Endothelial cell of umbilical vein (primary cell): ENCODE measurements around the gene ARHGAP28. TPM values are rescaled to one million over a fixed set of nuclear protein-coding genes. Genes with fewer than 3 reads are reported as not detected.

ENCODE experiments used
- BruUV-seq: library from RNA; stranded (reverse); fragments of 400-500 nt; replicated peaks from 2 replicates; lab custom pipeline; 2021; lab: Mats Ljungman, UMichigan
- CTCF ChIA-PET: fragments of 300-600, 350-600 bp; sonication (Branson Sonifier 250); formaldehyde crosslinking; loops from one replicate; lab custom pipeline; 2021; ENCODE audit warnings: antibody characterized with exemption, inconsistent platforms; lab: Charles Lee
- POLR2A ChIA-PET: fragments of 300-600, 350-600 bp; sonication (Branson Sonifier 250); formaldehyde crosslinking; loops from one replicate; lab custom pipeline; 2021; ENCODE audit warnings: antibody characterized with exemption, inconsistent platforms; lab: Charles Lee
- DNase-seq: peaks from one replicate; pipeline ENCODE4 v3.0.0-alpha.2; 2011; ENCODE audit warnings: low read depth, low spot score
- FAIRE-seq: peaks from 2 replicates; lab custom pipeline; 2011; peaks lifted over from hg19 to GRCh38; lab: Jason Lieb, UNC
- H2AFZ ChIP-seq: 2 replicates; pipeline ENCODE4 v1.6.0; 2012; ENCODE audit warnings: low read depth, low read length, control low read depth, inconsistent platforms
- H3K27ac ChIP-seq: 2 replicates; pipeline ENCODE4 v1.5.1; 2011; ENCODE audit warnings: low read depth, mild to moderate bottlenecking, control low read depth, low read length, moderate library complexity; ENCODE audit not compliant: insufficient read depth
- H3K27me3 ChIP-seq, 2 experiments: 2 replicates each; pipeline versions ENCODE4 v1.6.0 to v1.6.1; 2011; ENCODE audit warnings: low read length in 2 of 2, mixed read lengths in 1 of 2; ENCODE audit not compliant: control insufficient read depth in 2 of 2, insufficient read depth in 2 of 2
- H3K36me3 ChIP-seq, 2 experiments: 2 replicates in 1 of 2; 3 replicates in 1 of 2; pipeline ENCODE4 v1.5.1; 2011; ENCODE audit warnings: low read length in 2 of 2, mild to moderate bottlenecking in 1 of 2, moderate library complexity in 1 of 2; ENCODE audit not compliant: control insufficient read depth in 2 of 2, insufficient read depth in 2 of 2; ENCODE audit errors: extremely low read depth in 1 of 2
- H3K4me1 ChIP-seq: 3 replicates; pipeline ENCODE4 v1.5.1; 2011; ENCODE audit warnings: mild to moderate bottlenecking, low read length; ENCODE audit not compliant: control insufficient read depth, insufficient read depth; ENCODE audit errors: extremely low read depth
- H3K4me2 ChIP-seq: 2 replicates; pipeline ENCODE4 v1.6.1; 2011; ENCODE audit warnings: low read length, control low read depth, mixed read lengths; ENCODE audit not compliant: insufficient read depth
- H3K4me3 ChIP-seq, 3 experiments: fragments of 200-600 bp in 1 of 3; sonication (generic), shearing (Covaris generic) in 1 of 3; replicated peaks in 1 of 3; 2 replicates each; pipeline ENCODE4 v1.5.1; 2011 to 2016; ENCODE audit warnings: control low read depth in 3 of 3, low read length in 3 of 3, mild to moderate bottlenecking in 2 of 3, inconsistent platforms in 1 of 3, low read depth in 1 of 3, moderate library complexity in 1 of 3; ENCODE audit not compliant: insufficient read depth in 1 of 3
- H3K79me2 ChIP-seq: 2 replicates; pipeline ENCODE4 v1.6.0; 2012; ENCODE audit warnings: low read length, inconsistent platforms; ENCODE audit not compliant: control insufficient read depth, insufficient read depth
- H3K9ac ChIP-seq: replicated peaks from 2 replicates; pipeline ENCODE3; 2011; ENCODE audit warnings: low read length, control low read depth; ENCODE audit not compliant: insufficient read depth; ENCODE audit errors: extremely low read depth
- H3K9me1 ChIP-seq: replicated peaks from 3 replicates; pipeline ENCODE4 v1.6.0; 2011; ENCODE audit warnings: mild to moderate bottlenecking, low read length; ENCODE audit not compliant: control insufficient read depth, insufficient read depth; ENCODE audit errors: extremely low read depth
- H3K9me3 ChIP-seq: replicated peaks from 2 replicates; pipeline ENCODE4 v1.5.1; 2012; ENCODE audit warnings: low read length, inconsistent platforms; ENCODE audit not compliant: control insufficient read depth, insufficient read depth
- H4K20me1 ChIP-seq: replicated peaks from 2 replicates; pipeline ENCODE3; 2011; ENCODE audit warnings: mild to moderate bottlenecking, low read length; ENCODE audit not compliant: control insufficient read depth, insufficient read depth; ENCODE audit errors: extremely low read depth
- EZH2 ChIP-seq: IDR thresholded peaks from 2 replicates; pipeline ENCODE4 v1.6.1; 2012; ENCODE audit warnings: borderline replicate concordance, low read depth, mild to moderate bottlenecking, moderate library complexity, low read length, inconsistent platforms; ENCODE audit not compliant: severe bottlenecking
- FOS ChIP-seq: IDR thresholded peaks from 2 replicates; pipeline ENCODE4 v1.6.1; 2011; ENCODE audit warnings: mild to moderate bottlenecking, low read length, moderate library complexity, borderline replicate concordance; ENCODE audit not compliant: insufficient read depth
- GATA2 ChIP-seq: IDR thresholded peaks from 2 replicates; pipeline ENCODE4 v1.7.0; 2011; ENCODE audit warnings: low read depth, mild to moderate bottlenecking, moderate library complexity, mixed read lengths, low read length; ENCODE audit not compliant: insufficient read length, insufficient read depth
- JUN ChIP-seq: IDR thresholded peaks from 2 replicates; pipeline ENCODE4 v1.6.1; 2011; ENCODE audit warnings: borderline replicate concordance, low read depth; ENCODE audit not compliant: insufficient read length, insufficient read depth
- MYC ChIP-seq: IDR thresholded peaks from one replicate; pipeline ENCODE4 v1.6.1; 2011; ENCODE audit warnings: mild to moderate bottlenecking, low read depth, low read length
- POLR2A ChIP-seq: IDR thresholded peaks from 2 replicates; pipeline ENCODE4 v1.6.1; 2012; ENCODE audit warnings: low read depth, mild to moderate bottlenecking, control low read depth, low read length
- POLR2AphosphoS5 ChIP-seq: IDR thresholded peaks from 2 replicates; pipeline ENCODE4 v1.6.1; 2012; ENCODE audit warnings: low read depth, mild to moderate bottlenecking, control low read depth, low read length, moderate library complexity; ENCODE audit not compliant: insufficient read depth
- dilution Hi-C: fragments of 300-500 bp; cut with MboI; formaldehyde crosslinking; loops from one replicate; pipeline ENCODE4 v1.15.0; 2019; ENCODE audit warnings: low sequenced_read_pairs; ENCODE audit not compliant: extremely low pct_ligation_motif_present
- intact Hi-C: fragments of 100-400 bp; cut with micrococcal nuclease; formaldehyde crosslinking; loops from one replicate; pipeline ENCODE4 v1.10.0; 2022
- polyA plus RNA-seq, 4 experiments: library from polyadenylated mRNA; depleted of rRNA in 3 of 4; stranded (reverse) in 3 of 4; unstranded in 1 of 4; fragments of >200 nt; gene quantifications; 2 replicates each; pipeline versions ENCODE4 v1.2.1 to v1.2.3, GENCODE V29; 2011 to 2012; ENCODE audit warnings: missing spikeins in 1 of 4
- total RNA-seq: library from RNA; stranded (reverse); gene quantifications from 2 replicates; pipeline ENCODE4 v1.2.3, GENCODE V29; 2021
- TF ChIP-seq, protein P1 (sequence below), 2 donors: IDR thresholded peaks; 1 replicate in 1 of 2; 2 replicates in 1 of 2; pipeline ENCODE4 v1.5.1; 2011; ENCODE audit warnings: low read length in 2 of 2, mild to moderate bottlenecking in 2 of 2, moderate library complexity in 2 of 2, control low read depth in 1 of 2, inconsistent platforms in 1 of 2, low read depth in 1 of 2; ENCODE audit not compliant: insufficient read depth in 1 of 2; ENCODE audit errors: extremely low read depth in 1 of 2
- TF ChIP-seq, protein P2 (sequence below): IDR thresholded peaks from 2 replicates; pipeline ENCODE4 v1.6.1; 2011; ENCODE audit not compliant: insufficient read depth, insufficient read length

Gene ARHGAP28
- total and polyA plus RNA-seq, 2 donors (not counting 3 experiments of a cell fraction or from before 2014, with no cell fraction given), result 3.8 to 23.4 TPM

DNA sequence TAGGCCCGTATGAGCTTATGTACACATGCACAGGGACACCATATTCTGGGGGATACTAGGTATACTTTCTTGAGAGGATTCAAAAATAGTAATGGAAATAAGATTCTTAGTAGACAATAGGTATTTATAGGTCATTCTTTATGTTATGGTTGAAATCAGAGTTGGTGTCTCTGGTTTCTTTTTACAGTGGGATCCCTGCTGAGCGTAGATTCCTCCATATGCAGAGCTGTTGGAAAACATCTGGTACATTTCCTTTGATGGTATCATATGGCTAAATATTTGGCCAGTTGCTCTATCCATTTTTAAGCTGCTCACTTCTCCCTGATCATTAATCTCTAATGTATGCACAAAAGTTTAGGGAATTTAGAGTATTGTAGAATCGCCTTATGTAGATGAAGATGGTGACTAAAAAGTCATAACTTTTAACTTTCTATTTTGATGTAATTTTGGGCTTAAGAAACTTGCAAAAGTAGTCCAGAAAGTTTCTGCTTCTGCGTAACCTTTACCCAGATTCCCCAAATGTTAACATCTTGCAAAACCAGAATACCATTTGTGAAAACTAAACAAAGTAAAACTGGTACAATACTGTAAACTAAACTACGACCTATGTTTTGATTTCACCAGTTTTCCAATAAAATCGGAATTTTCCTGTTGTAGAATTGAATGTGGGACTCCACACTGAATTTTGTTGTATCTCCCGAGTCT lies 5.4 kb downstream of the ARHGAP28 start:
- H3K4me2 ChIP-seq, result no peak overlapping the region
- ChIA-PET CTCF (interaction anchor here (1.5 to 3.6 kb wide), 2 partner anchors 27 to 73 kb away, joined by 3 to 15 read pairs; no protein-coding TSS in a partner anchor), POLR2A (no interaction called here)
- H3K27me3 ChIP-seq, result no peaks in the 10 kb centered on the region
- no peaks in the 10 kb centered on the region for H3K79me2 ChIP-seq
- FAIRE-seq (no peak), DNase-seq (no peak)
- no peak overlapping the region for H3K9ac ChIP-seq
- H3K4me1 ChIP-seq, result peaks cover 36% of the 10 kb centered on the region
- H2AFZ ChIP-seq, result no peak overlapping the region
- intact Hi-C loops (no loop called here), dilution Hi-C loops (no loop called here)
- BruUV-seq, result no TSS peak
- no peaks in the 10 kb centered on the region for H3K9me3 ChIP-seq
- H4K20me1 ChIP-seq, result no peaks in the 10 kb centered on the region
- H3K36me3 ChIP-seq, result no peaks in the 10 kb centered on the region
- H3K27ac ChIP-seq, result no peak overlapping the region
- no peaks in the 10 kb centered on the region for H3K9me1 ChIP-seq
- no peak overlapping the region for H3K4me3 ChIP-seq
- no peak for TF ChIP-seq FOS
- TF ChIP-seq, protein P1, sequence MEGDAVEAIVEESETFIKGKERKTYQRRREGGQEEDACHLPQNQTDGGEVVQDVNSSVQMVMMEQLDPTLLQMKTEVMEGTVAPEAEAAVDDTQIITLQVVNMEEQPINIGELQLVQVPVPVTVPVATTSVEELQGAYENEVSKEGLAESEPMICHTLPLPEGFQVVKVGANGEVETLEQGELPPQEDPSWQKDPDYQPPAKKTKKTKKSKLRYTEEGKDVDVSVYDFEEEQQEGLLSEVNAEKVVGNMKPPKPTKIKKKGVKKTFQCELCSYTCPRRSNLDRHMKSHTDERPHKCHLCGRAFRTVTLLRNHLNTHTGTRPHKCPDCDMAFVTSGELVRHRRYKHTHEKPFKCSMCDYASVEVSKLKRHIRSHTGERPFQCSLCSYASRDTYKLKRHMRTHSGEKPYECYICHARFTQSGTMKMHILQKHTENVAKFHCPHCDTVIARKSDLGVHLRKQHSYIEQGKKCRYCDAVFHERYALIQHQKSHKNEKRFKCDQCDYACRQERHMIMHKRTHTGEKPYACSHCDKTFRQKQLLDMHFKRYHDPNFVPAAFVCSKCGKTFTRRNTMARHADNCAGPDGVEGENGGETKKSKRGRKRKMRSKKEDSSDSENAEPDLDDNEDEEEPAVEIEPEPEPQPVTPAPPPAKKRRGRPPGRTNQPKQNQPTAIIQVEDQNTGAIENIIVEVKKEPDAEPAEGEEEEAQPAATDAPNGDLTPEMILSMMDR (IDR thresholded peaks at IDR 0.05; ENCODE audit: extremely low read depth in 1 of 2, insufficient read depth in 1 of 2, low read depth in 1 of 2, low read length in 2 of 2), result no peak
- no peak for TF ChIP-seq EZH2
- no peak for TF ChIP-seq POLR2A

- FAIRE-seq (peak; percentile 43), DNase-seq (peak; percentile 38)
- H3K4me1 ChIP-seq, result peaks cover 23% of the 10 kb centered on the region
- no peaks in the 10 kb centered on the region for H3K36me3 ChIP-seq
- no peaks in the 10 kb centered on the region for H3K27me3 ChIP-seq
- intact Hi-C loops (no loop called here), dilution Hi-C loops (no loop called here)
- ChIA-PET CTCF (no interaction called here), POLR2A (no interaction called here)
- no peak overlapping the region for H3K4me2 ChIP-seq
- no peak overlapping the region for H3K4me3 ChIP-seq
- no peak overlapping the region for H3K9ac ChIP-seq
- no TSS peak for BruUV-seq
- H3K27ac ChIP-seq, result no peak overlapping the region
- H3K9me3 ChIP-seq, result no peaks in the 10 kb centered on the region
- H3K9me1 ChIP-seq, result no peaks in the 10 kb centered on the region
- TF ChIP-seq EZH2 (no peak), FOS (no peak), GATA2 (no peak), POLR2A (no peak), JUN (no peak), POLR2AphosphoS5 (no peak), MYC (no peak)
- TF ChIP-seq, protein P1 (IDR thresholded peaks at IDR 0.05; ENCODE audit: extremely low read depth in 1 of 2, insufficient read depth in 1 of 2, low read depth in 1 of 2, low read length in 2 of 2), result no peak
- TF ChIP-seq, protein P2, sequence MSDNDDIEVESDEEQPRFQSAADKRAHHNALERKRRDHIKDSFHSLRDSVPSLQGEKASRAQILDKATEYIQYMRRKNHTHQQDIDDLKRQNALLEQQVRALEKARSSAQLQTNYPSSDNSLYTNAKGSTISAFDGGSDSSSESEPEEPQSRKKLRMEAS, result no peak
- no peak overlapping the region for H2AFZ ChIP-seq
- H4K20me1 ChIP-seq, result no peaks in the 10 kb centered on the region
- no peaks in the 10 kb centered on the region for H3K79me2 ChIP-seq
Observed at GRCh38 chr18:6737833-6738232, 8.3 kb downstream of the ARHGAP28 start.
